Hematopoietic multipotent progenitor cell treated with erythropoietin and hydrocortisone succinate and interleukin-3 and kit ligand, for 15 days (in vitro differentiated cells): ENCODE results near the gene ANKRD37.

Experiments
- DNase-seq: peaks from one replicate; pipeline ENCODE4 v3.0.0-alpha.2; 2015; ENCODE audit warnings: low spot score

Gene ANKRD37

DNA sequence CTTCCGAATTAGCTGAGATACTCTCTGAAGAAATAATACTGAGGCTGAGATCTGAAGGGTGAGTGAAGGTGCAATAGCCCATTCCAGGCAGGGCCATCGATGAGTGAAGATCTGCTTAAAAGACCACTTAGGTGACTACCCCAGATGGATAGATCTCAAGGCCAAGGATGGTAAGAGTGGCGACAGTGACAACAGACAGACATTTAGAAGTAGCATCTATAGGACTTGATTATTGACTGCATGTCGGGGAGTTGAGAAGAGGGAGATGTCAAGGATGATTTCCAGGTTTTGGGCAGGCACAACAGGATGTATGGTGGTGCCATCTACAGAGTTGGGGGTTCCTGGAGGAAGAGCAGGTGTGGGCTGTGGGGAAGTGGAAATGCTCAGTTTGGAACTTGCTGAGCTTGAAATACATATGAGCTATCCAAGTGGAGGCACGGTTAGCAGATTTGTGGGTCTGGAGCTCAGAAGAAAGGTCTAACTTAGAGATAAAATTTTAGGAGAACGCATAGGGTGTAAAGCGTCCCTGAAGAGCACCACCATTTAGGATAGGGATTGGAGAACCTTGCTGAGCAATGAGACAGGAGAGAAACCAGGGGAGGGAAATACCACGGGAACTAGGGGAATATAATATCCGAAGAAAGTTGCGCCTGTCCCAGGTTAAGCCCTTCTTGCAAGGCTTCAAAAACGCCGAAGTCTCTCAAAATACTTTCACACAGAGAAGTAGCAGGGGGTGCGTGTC is 28.4 kb downstream of the ANKRD37 start:
- DNase-seq: peak; percentile 17

DNA sequence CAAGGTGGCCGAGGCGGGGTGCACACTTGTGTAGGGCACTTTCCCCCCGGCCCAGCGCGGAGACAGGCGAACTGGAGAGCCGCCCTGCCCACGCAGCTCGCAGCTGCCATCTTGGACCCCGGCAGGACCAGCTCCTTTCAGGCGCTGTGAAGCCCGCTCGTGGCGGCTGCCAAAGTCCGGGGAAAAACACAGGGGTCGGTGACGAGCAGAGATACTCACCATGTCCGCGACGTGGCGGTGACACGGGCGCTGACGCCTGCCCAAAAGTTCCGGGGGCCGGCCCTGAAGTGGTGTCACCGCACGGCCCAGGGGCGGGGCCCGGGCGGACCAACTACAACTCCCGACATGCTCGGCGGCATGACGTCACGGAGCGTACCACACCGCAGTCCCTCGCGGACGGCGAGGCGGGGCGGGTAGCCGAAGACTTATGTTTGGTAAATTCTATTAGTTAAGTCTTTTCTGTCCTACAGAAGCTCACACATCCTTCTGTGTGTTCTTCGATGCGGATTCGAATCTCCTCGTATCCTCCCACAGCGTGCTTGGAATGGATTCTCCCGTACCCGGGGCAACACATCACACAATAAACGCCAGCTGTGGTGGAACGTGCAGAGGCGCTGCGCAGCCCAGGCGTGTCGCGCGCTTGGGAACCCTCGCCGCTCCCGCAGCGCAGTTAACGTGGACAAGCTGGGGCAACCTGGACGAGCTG is 29.2 kb downstream of the ANKRD37 start, which contains the start of gene UFSP2:
TSS of gene UFSP2 (minus strand) at position 318 of the 706 bp plus-strand sequence. CDS start at position 222, 96 bp downstream.
- DNase-seq: peak; percentile 90

DNA sequence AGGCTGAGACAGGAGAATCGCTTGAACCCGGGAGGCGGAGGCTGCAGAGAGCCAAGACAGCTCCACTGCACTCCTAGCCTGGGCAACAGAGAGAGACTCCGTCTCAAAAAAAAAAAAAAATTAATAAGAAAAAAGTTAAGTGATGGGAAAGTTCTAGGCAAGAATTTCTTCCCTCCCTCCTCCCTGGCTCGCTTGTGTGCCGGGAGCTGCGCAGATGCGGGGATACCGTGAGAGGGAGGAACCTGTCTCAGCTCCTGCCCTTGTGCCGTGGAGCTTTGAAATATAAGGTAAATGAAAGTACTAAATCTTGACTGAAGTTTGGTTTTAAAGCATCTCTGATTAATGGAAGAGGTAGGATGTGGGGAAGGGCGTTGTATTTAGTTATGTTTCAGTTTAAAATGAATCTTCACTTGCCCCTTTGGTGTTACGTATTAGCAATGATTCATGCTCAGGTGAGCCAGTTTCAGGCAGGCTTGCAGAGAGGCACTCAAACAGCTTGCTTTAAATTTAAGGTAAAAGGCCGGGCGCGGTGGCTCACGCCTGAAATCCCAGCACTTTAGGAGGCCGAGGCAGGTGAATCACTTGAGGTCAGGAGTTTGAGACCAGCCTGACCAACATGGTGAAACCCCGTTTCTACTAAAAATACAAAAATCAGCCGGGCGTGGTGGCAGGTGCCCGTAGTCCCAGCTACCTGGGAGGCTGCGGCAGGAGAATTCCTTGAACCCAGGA is 30.5 kb downstream of the ANKRD37 start:
- DNase-seq: no peak

DNA sequence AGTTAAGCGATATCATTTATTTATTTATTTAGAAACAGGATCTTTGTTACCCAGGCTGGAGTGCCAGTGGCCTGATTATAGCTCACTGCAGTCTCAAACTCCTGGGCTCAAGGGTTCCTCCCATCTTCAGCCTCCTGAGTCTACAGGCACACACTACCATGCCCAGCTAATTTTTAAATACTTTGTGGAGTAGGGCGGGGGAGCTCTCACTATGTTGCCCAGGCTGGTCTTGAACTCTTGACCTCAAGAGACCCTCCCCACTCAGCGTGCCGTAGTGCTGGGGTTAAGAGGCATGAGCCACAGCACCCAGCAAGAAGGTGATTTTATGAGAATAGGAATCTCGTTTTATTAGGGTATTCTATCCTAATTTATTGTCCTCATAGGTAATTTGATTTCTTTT is 33.0 kb downstream of the ANKRD37 start:
- no peak for DNase-seq

DNA sequence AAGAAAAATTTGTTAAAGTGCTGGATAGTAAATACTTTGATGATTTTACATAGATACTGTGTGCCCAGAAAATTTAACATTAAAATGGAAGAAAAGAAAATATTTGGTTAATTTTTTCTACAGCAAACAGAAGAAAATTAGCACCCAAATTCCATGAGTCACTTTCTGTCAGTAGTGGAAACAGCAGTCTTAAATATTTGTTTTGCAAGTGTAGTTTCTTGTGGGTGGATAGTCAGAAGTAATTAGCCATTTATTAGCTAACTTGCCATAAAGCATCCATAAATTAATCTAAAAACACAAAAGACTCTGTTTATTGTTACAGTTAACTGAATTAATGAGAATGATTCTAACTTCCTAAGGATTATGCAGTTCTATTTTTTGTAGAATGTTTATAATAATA is 38.8 kb downstream of the ANKRD37 start:
- no peak for DNase-seq

DNA sequence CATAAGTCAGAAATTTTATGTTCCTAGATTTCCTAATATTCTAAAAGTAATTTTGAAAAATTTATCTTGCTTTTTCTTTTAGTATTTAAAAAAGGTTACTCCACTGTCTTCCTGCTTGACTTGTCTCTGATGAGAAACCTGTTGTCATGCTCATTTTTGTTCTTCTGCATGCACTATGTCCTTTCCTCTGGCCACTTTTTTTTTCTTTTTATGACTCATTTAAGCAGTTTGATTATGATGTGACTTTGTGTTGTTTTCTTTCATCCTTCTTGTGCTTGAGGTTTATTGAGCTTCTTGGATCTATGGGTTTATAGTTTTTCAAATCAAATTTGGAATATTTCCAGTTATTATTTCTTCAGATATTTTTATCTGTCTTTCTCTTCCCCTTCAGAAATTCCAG is 41.2 kb downstream of the ANKRD37 start:
- no peak for DNase-seq

DNA sequence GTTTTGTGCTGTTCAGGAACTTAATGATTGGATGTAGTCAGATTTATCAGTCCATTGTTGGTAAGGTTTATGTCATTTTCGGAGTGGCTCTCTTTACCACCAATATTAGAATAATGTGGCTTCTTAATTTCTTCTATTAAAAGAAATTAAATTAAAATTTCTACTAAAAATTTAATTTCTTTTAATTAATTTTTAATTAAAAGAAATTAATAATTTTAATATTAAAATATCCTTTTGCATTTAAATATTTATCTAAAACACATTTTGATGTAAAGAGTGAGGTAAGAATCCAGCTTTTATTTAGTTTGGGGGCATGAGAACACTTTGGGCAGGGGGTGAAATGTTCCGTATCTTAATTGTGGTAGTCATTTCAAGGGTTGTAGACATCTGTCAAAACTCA is 44.8 kb downstream of the ANKRD37 start:
- DNase-seq: no peak

DNA sequence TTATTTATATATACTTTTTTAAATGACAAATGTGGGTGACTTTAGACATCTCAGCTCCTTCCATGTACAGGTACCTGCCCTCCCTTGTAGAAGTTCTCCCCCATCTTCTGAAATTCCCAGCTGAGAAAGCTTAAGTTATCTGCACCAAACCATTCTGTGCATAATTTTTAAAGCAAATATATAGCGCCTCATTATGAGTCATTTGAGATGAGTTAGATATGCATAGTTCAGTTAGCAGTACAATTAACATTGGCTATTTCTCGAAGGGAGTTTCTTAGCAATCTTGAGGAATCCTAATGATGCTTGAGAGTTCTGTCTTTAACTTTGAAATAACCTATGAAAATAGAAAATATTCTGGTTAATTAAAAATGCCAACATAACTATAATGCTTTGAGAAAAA is 48.6 kb downstream of the ANKRD37 start:
- no peak for DNase-seq
